Tibial nerve (tissue), 4 donors: ENCODE results near the gene PLA2G6. TPM values are rescaled to one million over a fixed set of nuclear protein-coding genes. Genes with fewer than 3 reads are reported as not detected.

Experiments used
- DNase-seq, 2 donors: peaks; one replicate each; pipeline ENCODE4 v3.0.0-alpha.2; 2019; ENCODE audit warnings: low spot score in 2 of 2
- H3K27ac ChIP-seq, 4 donors: fragments of 200-600 bp; sonication (generic) in 3 of 4; one replicate each; pipeline ENCODE4 v1.5.1; 2017 to 2019; ENCODE audit warnings: mild to moderate bottlenecking in 1 of 4
- H3K27me3 ChIP-seq, 2 donors: fragments of 200-600 bp; sonication (generic) in 1 of 2; one replicate each; pipeline versions ENCODE4 v1.5.1 to v1.6.0; 2017 to 2019
- H3K36me3 ChIP-seq, 3 donors: fragments of 200-600 bp; sonication (generic); one replicate each; pipeline ENCODE4 v1.5.1; 2018 to 2019
- H3K4me1 ChIP-seq, 4 donors: fragments of 200-600 bp; sonication (generic) in 3 of 4; one replicate each; pipeline ENCODE4 v1.5.1; 2017 to 2019
- H3K4me3 ChIP-seq, 4 donors: fragments of 200-600 bp; sonication (generic) in 3 of 4; one replicate each; pipeline ENCODE4 v1.5.1; 2017 to 2019; ENCODE audit warnings: mild to moderate bottlenecking in 1 of 4, moderate library complexity in 1 of 4
- H3K9me3 ChIP-seq, 4 donors: fragments of 200-600 bp; sonication (generic) in 3 of 4; one replicate each; pipeline ENCODE4 v1.5.1; 2017 to 2019
- EP300 ChIP-seq, 2 donors: sonication (generic); formaldehyde crosslinking; IDR thresholded peaks; one replicate each; pipeline ENCODE4 v1.6.1; 2017; ENCODE audit warnings: antibody characterized with exemption in 2 of 2, mild to moderate bottlenecking in 1 of 2
- POLR2A ChIP-seq, 2 donors: fragments of 450-650 bp; IDR thresholded peaks; one replicate each; pipeline ENCODE4 v1.6.1; 2017; ENCODE audit warnings: antibody characterized with exemption in 2 of 2, mild to moderate bottlenecking in 2 of 2, moderate library complexity in 2 of 2
- WGBS, 2 donors: methylation state at CpG; one replicate each; pipeline ENCODE4 v1.1.5; 2018; 5-methylcytosine and 5-hydroxymethylcytosine counted together
- total RNA-seq, 4 donors: library from RNA; depleted of rRNA; stranded (reverse); fragments of >200 nt; gene quantifications; one replicate each; pipeline ENCODE4 v1.1.0, GENCODE V29; 2016
- TF ChIP-seq, protein P1 (sequence below), 5 experiments: fragments of 200-600 bp in 3 of 5; fragments of 450-650 bp in 2 of 5; sonication (generic) in 3 of 5; IDR thresholded peaks; one replicate each; pipeline ENCODE4 v1.5.1; 2016 to 2019; ENCODE audit warnings: antibody characterized with exemption in 5 of 5, mild to moderate bottlenecking in 3 of 5, moderate library complexity in 2 of 5

The PLA2G6 gene
- total RNA-seq, 4 donors from 2014 or later, result 48.5 to 60.3 (median 55.1) TPM

- no peak overlapping the region for H3K4me3 ChIP-seq
These were observed 31.8 kb upstream of the PLA2G6 start for GRCh38 chr22:38213319-38213989.

DNA sequence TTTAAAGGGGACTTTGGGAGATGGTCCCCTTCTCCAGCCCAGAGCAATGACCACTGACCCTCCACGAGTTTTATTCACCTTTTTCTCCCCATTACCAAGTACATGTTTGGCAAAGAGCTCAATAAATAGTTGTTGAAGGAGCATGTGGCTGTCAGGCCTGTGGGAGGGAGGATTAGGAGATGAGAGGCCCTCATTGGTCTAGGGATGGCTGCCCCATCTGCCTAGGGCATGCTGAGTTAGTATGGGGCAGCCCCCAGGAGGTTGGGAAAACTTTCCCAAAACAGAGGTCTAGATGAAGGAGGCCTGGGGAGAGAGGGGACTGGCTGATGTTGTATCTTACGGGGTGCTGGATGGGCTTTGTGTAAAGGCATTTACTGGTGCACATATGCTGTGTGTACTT lies 30.8 kb upstream of the PLA2G6 start:
- Histone ChIP-seq H3K4me1 (peaks cover 0 to 44% (median 11%) of the 10 kb centered on the region in 4 donors), H3K9me3 (no peaks in the 10 kb centered on the region), H3K27ac (peak overlapping the region in 1 of 4 donors; percentile 17), H3K27me3 (no peaks in the 10 kb centered on the region), H3K4me3 (no peak overlapping the region), H3K36me3 (peaks cover 0 to 18% (median 0%) of the 10 kb centered on the region in 3 donors)
- TF ChIP-seq EP300 (IDR thresholded peaks at IDR 0.05), result no peak
- no peak for TF ChIP-seq POLR2A (IDR thresholded peaks at IDR 0.05)
- TF ChIP-seq, protein P1, sequence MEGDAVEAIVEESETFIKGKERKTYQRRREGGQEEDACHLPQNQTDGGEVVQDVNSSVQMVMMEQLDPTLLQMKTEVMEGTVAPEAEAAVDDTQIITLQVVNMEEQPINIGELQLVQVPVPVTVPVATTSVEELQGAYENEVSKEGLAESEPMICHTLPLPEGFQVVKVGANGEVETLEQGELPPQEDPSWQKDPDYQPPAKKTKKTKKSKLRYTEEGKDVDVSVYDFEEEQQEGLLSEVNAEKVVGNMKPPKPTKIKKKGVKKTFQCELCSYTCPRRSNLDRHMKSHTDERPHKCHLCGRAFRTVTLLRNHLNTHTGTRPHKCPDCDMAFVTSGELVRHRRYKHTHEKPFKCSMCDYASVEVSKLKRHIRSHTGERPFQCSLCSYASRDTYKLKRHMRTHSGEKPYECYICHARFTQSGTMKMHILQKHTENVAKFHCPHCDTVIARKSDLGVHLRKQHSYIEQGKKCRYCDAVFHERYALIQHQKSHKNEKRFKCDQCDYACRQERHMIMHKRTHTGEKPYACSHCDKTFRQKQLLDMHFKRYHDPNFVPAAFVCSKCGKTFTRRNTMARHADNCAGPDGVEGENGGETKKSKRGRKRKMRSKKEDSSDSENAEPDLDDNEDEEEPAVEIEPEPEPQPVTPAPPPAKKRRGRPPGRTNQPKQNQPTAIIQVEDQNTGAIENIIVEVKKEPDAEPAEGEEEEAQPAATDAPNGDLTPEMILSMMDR (IDR thresholded peaks at IDR 0.05), result no peak
- 69 to 76% methylated on average over 2 of the region's 2 CpGs for WGBS, 2 donors
- no peak for DNase-seq

More at GRCh38 chr22:38213319-38213989, 31.8 kb upstream of the PLA2G6 start:
- TF ChIP-seq, protein P1 (IDR thresholded peaks at IDR 0.05), result no peak
- no peak for TF ChIP-seq EP300 (IDR thresholded peaks at IDR 0.05)
- TF ChIP-seq POLR2A (IDR thresholded peaks at IDR 0.05), result no peak
- peaks cover 0 to 48% (median 19%) of the 10 kb centered on the region in 4 donors for H3K4me1 ChIP-seq
- H3K27me3 ChIP-seq, result no peaks in the 10 kb centered on the region
- DNase-seq, result no peak
- H3K36me3 ChIP-seq, result peaks cover 0 to 17% (median 0%) of the 10 kb centered on the region in 3 donors
- 85 to 88% methylated on average over 6 of the region's 6 CpGs for WGBS, 2 donors
- H3K9me3 ChIP-seq, result no peaks in the 10 kb centered on the region
- H3K27ac ChIP-seq, result peak overlapping the region in 1 of 4 donors; percentile 73

DNA sequence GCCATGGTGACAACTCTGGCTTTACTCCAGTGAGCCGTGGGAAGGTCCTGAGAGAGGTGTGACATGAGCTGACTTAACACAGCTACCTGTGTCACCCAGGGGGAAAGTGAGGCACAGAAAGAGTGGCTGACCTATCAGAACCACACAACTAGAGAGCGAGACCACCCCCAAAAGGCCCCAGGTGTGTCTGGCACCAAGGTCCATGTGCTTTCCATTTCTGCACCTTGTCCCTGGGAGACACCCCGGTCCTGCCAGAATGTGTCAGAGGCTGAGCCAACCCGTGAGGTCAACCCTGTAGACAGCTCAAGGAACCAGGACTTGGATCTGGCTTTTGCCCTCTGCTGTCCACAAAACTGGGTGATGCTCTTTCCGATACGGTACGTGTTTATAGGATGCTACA lies 29.9 kb upstream of the PLA2G6 start:
- Histone ChIP-seq H3K4me1 (peaks cover 0 to 43% (median 11%) of the 10 kb centered on the region in 4 donors), H3K4me3 (no peak overlapping the region), H3K36me3 (peaks cover 0 to 14% (median 0%) of the 10 kb centered on the region in 3 donors), H3K27ac (no peak overlapping the region), H3K9me3 (no peaks in the 10 kb centered on the region), H3K27me3 (no peaks in the 10 kb centered on the region)
- DNase-seq, result no peak
- TF ChIP-seq POLR2A (IDR thresholded peaks at IDR 0.05) (no peak), EP300 (IDR thresholded peaks at IDR 0.05) (no peak)
- TF ChIP-seq, protein P1 (IDR thresholded peaks at IDR 0.05), result no peak
- WGBS, 2 donors, result 92 to 95% methylated on average over 6 to 7 of the region's 7 CpGs

- Histone ChIP-seq H3K36me3 (peaks cover 0 to 5% (median 0%) of the 10 kb centered on the region in 3 donors), H3K4me3 (no peak overlapping the region), H3K9me3 (no peaks in the 10 kb centered on the region), H3K4me1 (peaks cover 0 to 49% (median 25%) of the 10 kb centered on the region in 4 donors), H3K27me3 (no peaks in the 10 kb centered on the region), H3K27ac (peak overlapping the region in 1 of 4 donors; percentile 62)
- DNase-seq, result no peak
- TF ChIP-seq EP300 (IDR thresholded peaks at IDR 0.05), result no peak
- TF ChIP-seq POLR2A (IDR thresholded peaks at IDR 0.05), result no peak
- TF ChIP-seq, protein P1 (IDR thresholded peaks at IDR 0.05), result no peak
- WGBS, 2 donors, result 77 to 79% methylated on average over 5 of the region's 6 CpGs
These were observed 26.9 kb upstream of the PLA2G6 start for GRCh38 chr22:38208551-38208968.

DNA sequence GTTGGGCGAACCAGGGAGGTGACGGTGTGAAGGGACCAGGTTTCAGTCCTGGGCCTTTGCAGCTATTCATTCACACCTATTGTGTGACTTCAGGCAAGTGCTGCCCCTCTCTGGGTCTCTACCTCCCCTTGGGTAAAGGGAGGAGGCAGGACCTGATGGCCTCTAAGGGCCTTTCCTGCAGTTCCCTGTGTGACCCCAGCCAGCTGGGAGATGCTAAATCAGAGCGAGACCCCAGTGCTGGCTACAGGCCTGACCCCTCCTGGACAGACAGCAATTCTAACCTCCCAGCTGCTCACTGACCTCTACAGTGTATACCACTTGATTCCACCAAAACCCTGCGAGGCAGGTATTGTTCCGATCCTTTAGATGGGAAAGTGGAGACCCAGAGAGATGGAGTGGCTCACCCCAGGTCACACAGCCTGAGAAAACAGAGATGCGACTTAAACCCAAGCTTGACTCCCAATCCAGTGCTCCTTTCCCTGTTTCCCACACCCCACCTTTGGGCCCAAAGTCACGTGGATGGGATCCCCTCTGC lies 26.3 kb upstream of the PLA2G6 start:
- Histone ChIP-seq H3K4me3 (no peak overlapping the region), H3K36me3 (peaks cover 0 to 5% (median 0%) of the 10 kb centered on the region in 3 donors), H3K4me1 (peaks cover 0 to 49% (median 27%) of the 10 kb centered on the region in 4 donors), H3K27me3 (no peaks in the 10 kb centered on the region), H3K27ac (peak overlapping the region in 1 of 4 donors; percentile 50), H3K9me3 (no peaks in the 10 kb centered on the region)
- no peak for DNase-seq
- TF ChIP-seq, protein P1 (IDR thresholded peaks at IDR 0.05), result no peak
- TF ChIP-seq EP300 (IDR thresholded peaks at IDR 0.05) (no peak), POLR2A (IDR thresholded peaks at IDR 0.05) (no peak)
- WGBS, 2 donors, result 88 to 89% methylated on average over 6 to 7 of the region's 7 CpGs
